Body of pancreas (tissue), 4 donors: ENCODE measurements around the gene MTR. TPM values are rescaled to one million over a fixed set of nuclear protein-coding genes. Genes with fewer than 3 reads are reported as not detected.

Experiments used
- ATAC-seq: fragments of 150-250 bp; one replicate; pipeline ENCODE4 v1.9.1; 2016
- DNase-seq, 4 donors: peaks; one replicate each; pipeline ENCODE4 v3.0.0-alpha.2; 2019
- H3K27ac ChIP-seq, 4 donors: fragments of 200-600 bp; sonication (generic); 1 replicate in 3 of 4; 2 replicates in 1 of 4; pipeline versions ENCODE4 v1.5.1 to v1.6.1; 2016 to 2019; ENCODE audit warnings: mild to moderate bottlenecking in 1 of 4, mixed read lengths in 1 of 4, moderate library complexity in 1 of 4
- H3K27me3 ChIP-seq, 2 donors: fragments of 200-600 bp; sonication (generic); one replicate each; pipeline ENCODE4 v1.6.0; 2016; ENCODE audit warnings: mild to moderate bottlenecking in 1 of 2
- H3K36me3 ChIP-seq, 2 donors: fragments of 200-600 bp; sonication (generic); replicated peaks in 1 of 2; 2 replicates each; pipeline ENCODE4 v1.5.1; 2016; ENCODE audit warnings: low read depth in 2 of 2; ENCODE audit not compliant: insufficient read depth in 1 of 2
- H3K4me1 ChIP-seq: fragments of 200-600 bp; sonication (generic); one replicate; pipeline ENCODE4 v1.6.0; 2016
- H3K4me3 ChIP-seq, 2 donors: fragments of 200-600 bp; sonication (generic); 1 replicate in 1 of 2; 2 replicates in 1 of 2; pipeline ENCODE4 v1.5.1; 2016 to 2019
- H3K9me3 ChIP-seq, 3 donors: fragments of 200-600 bp; sonication (generic); 1 replicate in 2 of 3; 2 replicates in 1 of 3; pipeline ENCODE4 v1.5.1; 2016
- CTCF ChIP-seq, 7 experiments: fragments of 450-650 bp in 4 of 7; fragments of 200-600 bp in 3 of 7; sonication (generic) in 3 of 7; IDR thresholded peaks; one replicate each; pipeline ENCODE4 v1.5.1; 2016 to 2019; ENCODE audit warnings: antibody characterized with exemption in 7 of 7
- POLR2A ChIP-seq, 3 donors: fragments of 450-650 bp; IDR thresholded peaks; one replicate each; pipeline ENCODE4 v1.6.1; 2016; ENCODE audit warnings: antibody characterized with exemption in 3 of 3, mild to moderate bottlenecking in 2 of 3
- WGBS, 2 donors: methylation state at CpG; one replicate each; pipeline ENCODE4 v1.1.5; 2017; 5-methylcytosine and 5-hydroxymethylcytosine counted together
- intact Hi-C: fragments of 100-400 bp; cut with DNase I; formaldehyde crosslinking; loops from one replicate; pipeline ENCODE4 v1.15.1; 2023
- total RNA-seq, 2 donors: library from RNA; depleted of rRNA; stranded (reverse); fragments of >200 nt; gene quantifications; one replicate each; pipeline ENCODE4 v1.1.0, GENCODE V29; 2016

Gene MTR
- total RNA-seq, 2 donors from 2014 or later: 26.7 to 29.8 TPM

GRCh38 chr1:236916131-236916800, 121.2 kb downstream of the MTR start:
- Histone ChIP-seq H3K4me1 (no peaks in the 10 kb centered on the region), H3K4me3 (no peak overlapping the region), H3K27ac (no peak overlapping the region), H3K36me3 (no peaks in the 10 kb centered on the region), H3K9me3 (peaks cover 0 to 5% (median 0%) of the 10 kb centered on the region in 3 donors), H3K27me3 (no peaks in the 10 kb centered on the region)
- 94 to 96% methylated on average over 5 of the region's 5 CpGs for WGBS, 2 donors
- TF ChIP-seq CTCF (IDR thresholded peaks at IDR 0.05): no peak
- no peak for TF ChIP-seq POLR2A (IDR thresholded peaks at IDR 0.05)
- ATAC-seq (no peak), DNase-seq (no peak)
- intact Hi-C loops: no loop called here

GRCh38 chr1:236917448-236917847, 122.4 kb downstream of the MTR start:
- TF ChIP-seq CTCF (IDR thresholded peaks at IDR 0.05) (no peak), POLR2A (IDR thresholded peaks at IDR 0.05) (no peak)
- 88 to 92% methylated on average over 1 of the region's 1 CpG for WGBS, 2 donors
- no peaks in the 10 kb centered on the region for H3K27me3 ChIP-seq
- ATAC-seq: no peak
- peaks cover 0 to 5% (median 0%) of the 10 kb centered on the region in 3 donors for H3K9me3 ChIP-seq
- H3K36me3 ChIP-seq: no peaks in the 10 kb centered on the region
- no peak for DNase-seq
- no peak overlapping the region for H3K27ac ChIP-seq
- no peaks in the 10 kb centered on the region for H3K4me1 ChIP-seq
- intact Hi-C loops: no loop called here
- no peak overlapping the region for H3K4me3 ChIP-seq

- no peaks in the 10 kb centered on the region for H3K36me3 ChIP-seq
- H3K27ac ChIP-seq: no peak overlapping the region
- TF ChIP-seq CTCF (IDR thresholded peaks at IDR 0.05) (no peak), POLR2A (IDR thresholded peaks at IDR 0.05) (no peak)
- ATAC-seq (no peak), DNase-seq (no peak)
- no peaks in the 10 kb centered on the region for H3K4me1 ChIP-seq
- intact Hi-C loops: no loop called here
- WGBS, 2 donors: 90 to 93% methylated on average over 3 of the region's 3 CpGs
- H3K9me3 ChIP-seq: peaks cover 0 to 5% (median 0%) of the 10 kb centered on the region in 3 donors
- H3K4me3 ChIP-seq: no peak overlapping the region
- no peaks in the 10 kb centered on the region for H3K27me3 ChIP-seq
These were observed 125.3 kb downstream of the MTR start for GRCh38 chr1:236920286-236920894.

GRCh38 chr1:236921610-236922009, 126.5 kb downstream of the MTR start:
- WGBS, 2 donors: 93 to 98% methylated on average over 3 of the region's 3 CpGs
- TF ChIP-seq POLR2A (IDR thresholded peaks at IDR 0.05) (no peak), CTCF (IDR thresholded peaks at IDR 0.05) (no peak)
- intact Hi-C loops: no loop called here
- Histone ChIP-seq H3K36me3 (no peaks in the 10 kb centered on the region), H3K27ac (no peak overlapping the region), H3K9me3 (no peaks in the 10 kb centered on the region), H3K4me1 (no peaks in the 10 kb centered on the region), H3K4me3 (no peak overlapping the region), H3K27me3 (no peaks in the 10 kb centered on the region)
- DNase-seq (no peak), ATAC-seq (no peak)

GRCh38 chr1:236922190-236922589, 127.1 kb downstream of the MTR start:
- Histone ChIP-seq H3K4me3 (no peak overlapping the region), H3K27ac (no peak overlapping the region), H3K27me3 (no peaks in the 10 kb centered on the region), H3K4me1 (no peaks in the 10 kb centered on the region), H3K9me3 (no peaks in the 10 kb centered on the region), H3K36me3 (no peaks in the 10 kb centered on the region)
- ATAC-seq: no peak
- intact Hi-C loops: no loop called here
- WGBS, 2 donors: 86 to 94% methylated on average over 2 of the region's 2 CpGs
- no peak for TF ChIP-seq CTCF (IDR thresholded peaks at IDR 0.05)
- TF ChIP-seq POLR2A (IDR thresholded peaks at IDR 0.05): no peak
- no peak for DNase-seq
